Nephron (organoid): ENCODE measurements around the gene CALCOCO1.

ENCODE experiments used
- H3K27ac Mint-ChIP-seq, 3 experiments: 2 replicates each; pipeline ENCODE4 v1.8.0; 2020; ENCODE audit warnings: mixed read lengths in 3 of 3, mild to moderate bottlenecking in 2 of 3, moderate library complexity in 1 of 3
- H3K27me3 Mint-ChIP-seq: 2 replicates; pipeline ENCODE4 v1.8.0; 2021; ENCODE audit warnings: low read depth, mild to moderate bottlenecking, moderate library complexity, mixed read lengths
- H3K36me3 Mint-ChIP-seq: 2 replicates; pipeline ENCODE4 v1.8.0; 2020; ENCODE audit warnings: low read depth, mixed read lengths
- H3K4me1 Mint-ChIP-seq: 2 replicates; pipeline ENCODE4 v1.8.0; 2020; ENCODE audit warnings: mixed read lengths
- H3K4me3 Mint-ChIP-seq, 3 experiments: 2 replicates each; pipeline ENCODE4 v1.8.0; 2020; ENCODE audit warnings: mild to moderate bottlenecking in 3 of 3, mixed read lengths in 3 of 3, moderate library complexity in 2 of 3
- H3K9me3 Mint-ChIP-seq: 2 replicates; pipeline ENCODE4 v1.8.0; 2020; ENCODE audit warnings: mixed read lengths
- TF ChIP-seq, protein P1 (sequence below), 3 experiments: fragments of 200-600 bp; sonication (generic); IDR thresholded peaks; one replicate each; pipeline ENCODE4 v1.5.0; 2021; ENCODE audit warnings: antibody characterized with exemption in 3 of 3; ENCODE audit not compliant: unreplicated experiment in 3 of 3

Gene CALCOCO1

DNA sequence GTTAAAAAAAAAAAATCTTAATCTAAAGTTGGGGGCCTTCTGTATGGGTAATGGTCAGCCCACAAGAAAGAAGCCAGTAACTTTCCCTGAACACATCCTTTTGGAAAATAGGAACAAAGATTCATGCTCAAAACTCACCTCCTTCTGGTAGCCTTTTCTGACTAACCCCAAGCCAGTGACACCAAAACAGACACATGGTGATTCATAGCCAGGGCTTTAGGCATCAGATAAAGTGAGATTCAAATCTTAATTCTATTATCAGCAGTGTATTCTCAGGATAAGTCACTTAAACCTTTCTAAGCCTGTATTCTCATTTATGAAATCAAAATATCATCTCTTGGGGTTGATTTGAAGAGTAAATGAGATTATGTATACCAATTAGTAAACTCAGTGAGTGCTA lies 56.3 kb downstream of the CALCOCO1 start:
- peaks cover 56% of the 10 kb centered on the region for H3K36me3 Mint-ChIP-seq
- no peaks in the 10 kb centered on the region for H3K9me3 Mint-ChIP-seq
- H3K4me1 Mint-ChIP-seq, result peaks cover 22% of the 10 kb centered on the region
- no peak overlapping the region for H3K27ac Mint-ChIP-seq
- TF ChIP-seq, protein P1, sequence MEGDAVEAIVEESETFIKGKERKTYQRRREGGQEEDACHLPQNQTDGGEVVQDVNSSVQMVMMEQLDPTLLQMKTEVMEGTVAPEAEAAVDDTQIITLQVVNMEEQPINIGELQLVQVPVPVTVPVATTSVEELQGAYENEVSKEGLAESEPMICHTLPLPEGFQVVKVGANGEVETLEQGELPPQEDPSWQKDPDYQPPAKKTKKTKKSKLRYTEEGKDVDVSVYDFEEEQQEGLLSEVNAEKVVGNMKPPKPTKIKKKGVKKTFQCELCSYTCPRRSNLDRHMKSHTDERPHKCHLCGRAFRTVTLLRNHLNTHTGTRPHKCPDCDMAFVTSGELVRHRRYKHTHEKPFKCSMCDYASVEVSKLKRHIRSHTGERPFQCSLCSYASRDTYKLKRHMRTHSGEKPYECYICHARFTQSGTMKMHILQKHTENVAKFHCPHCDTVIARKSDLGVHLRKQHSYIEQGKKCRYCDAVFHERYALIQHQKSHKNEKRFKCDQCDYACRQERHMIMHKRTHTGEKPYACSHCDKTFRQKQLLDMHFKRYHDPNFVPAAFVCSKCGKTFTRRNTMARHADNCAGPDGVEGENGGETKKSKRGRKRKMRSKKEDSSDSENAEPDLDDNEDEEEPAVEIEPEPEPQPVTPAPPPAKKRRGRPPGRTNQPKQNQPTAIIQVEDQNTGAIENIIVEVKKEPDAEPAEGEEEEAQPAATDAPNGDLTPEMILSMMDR (IDR thresholded peaks at IDR 0.05; ENCODE audit: unreplicated experiment in 3 of 3), result no peak
- no peaks in the 10 kb centered on the region for H3K27me3 Mint-ChIP-seq
- no peak overlapping the region for H3K4me3 Mint-ChIP-seq

DNA sequence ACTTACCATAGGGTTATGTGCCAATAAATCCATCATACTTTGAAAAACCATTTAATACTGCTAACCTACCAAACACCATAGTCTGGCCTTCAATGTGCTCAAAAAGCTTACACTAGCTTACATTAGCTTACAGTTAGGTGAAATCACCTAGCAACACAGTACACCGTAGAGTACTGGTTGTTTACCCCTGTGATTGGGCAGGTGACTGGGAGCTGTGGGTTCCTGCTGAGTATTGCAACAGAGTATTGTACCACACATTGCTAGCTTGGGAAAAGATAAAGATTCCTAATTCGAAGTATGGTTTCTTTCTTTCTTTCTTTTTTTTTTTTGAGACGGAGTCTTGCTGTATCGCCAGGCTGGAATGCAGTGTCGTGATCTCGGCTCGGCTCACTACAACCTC lies 56.9 kb downstream of the CALCOCO1 start:
- Mint-ChIP-seq H3K9me3 (no peaks in the 10 kb centered on the region), H3K36me3 (peaks cover 63% of the 10 kb centered on the region), H3K27me3 (no peaks in the 10 kb centered on the region), H3K27ac (no peak overlapping the region), H3K4me1 (peaks cover 22% of the 10 kb centered on the region), H3K4me3 (no peak overlapping the region)
- TF ChIP-seq, protein P1 (IDR thresholded peaks at IDR 0.05; ENCODE audit: unreplicated experiment in 3 of 3), result no peak

DNA sequence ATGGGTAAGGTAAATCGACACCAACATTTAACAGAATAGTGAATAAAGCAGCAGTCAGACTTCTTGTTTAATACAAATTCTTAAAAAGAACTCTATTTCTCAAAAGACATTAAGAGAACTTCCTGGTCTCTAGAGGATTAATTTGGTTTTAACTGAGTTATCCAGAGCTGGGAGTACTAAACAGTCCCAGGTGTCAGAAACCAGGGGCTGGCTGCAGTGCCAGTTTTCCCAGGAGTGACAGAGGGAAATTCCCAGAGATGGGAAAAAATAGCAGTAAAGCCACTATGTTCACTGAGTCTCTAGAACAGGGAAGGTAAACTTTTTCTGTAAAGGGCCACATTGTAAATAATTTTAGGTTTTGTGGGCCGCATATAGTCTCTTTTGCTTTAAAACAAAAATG lies 60.2 kb downstream of the CALCOCO1 start:
- TF ChIP-seq, protein P1 (IDR thresholded peaks at IDR 0.05; ENCODE audit: unreplicated experiment in 3 of 3), result no peak
- peaks cover 19% of the 10 kb centered on the region for H3K4me1 Mint-ChIP-seq
- peaks cover 69% of the 10 kb centered on the region for H3K36me3 Mint-ChIP-seq
- H3K4me3 Mint-ChIP-seq, result no peak overlapping the region
- H3K27me3 Mint-ChIP-seq, result no peaks in the 10 kb centered on the region
- H3K27ac Mint-ChIP-seq, result no peak overlapping the region
- H3K9me3 Mint-ChIP-seq, result no peaks in the 10 kb centered on the region

DNA sequence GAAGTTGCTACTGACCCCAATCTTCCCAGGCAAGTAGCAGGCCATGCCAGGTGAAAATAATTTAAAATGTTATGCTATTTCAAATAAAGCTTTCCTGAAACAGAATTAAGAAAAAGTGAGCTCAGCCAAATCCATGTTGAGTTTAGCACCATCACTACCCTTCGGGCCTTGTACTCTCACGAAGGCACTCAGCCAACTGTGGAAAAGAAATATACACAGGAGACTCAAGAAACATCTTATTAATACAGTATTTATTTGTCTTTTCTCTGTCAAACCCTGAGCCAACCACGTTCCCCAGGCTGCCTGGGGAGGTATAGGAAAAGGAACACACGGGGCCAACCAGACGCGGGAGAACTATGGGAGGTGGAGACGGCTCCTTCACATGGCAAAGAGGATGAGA lies 62.3 kb downstream of the CALCOCO1 start:
- no peak overlapping the region for H3K4me3 Mint-ChIP-seq
- peaks cover 22% of the 10 kb centered on the region for H3K4me1 Mint-ChIP-seq
- TF ChIP-seq, protein P1 (IDR thresholded peaks at IDR 0.05; ENCODE audit: unreplicated experiment in 3 of 3), result no peak
- no peaks in the 10 kb centered on the region for H3K9me3 Mint-ChIP-seq
- no peaks in the 10 kb centered on the region for H3K27me3 Mint-ChIP-seq
- H3K27ac Mint-ChIP-seq, result peak overlapping the region in 2 of 3 experiments; percentile 36 to 43
- peaks cover 66% of the 10 kb centered on the region for H3K36me3 Mint-ChIP-seq

DNA sequence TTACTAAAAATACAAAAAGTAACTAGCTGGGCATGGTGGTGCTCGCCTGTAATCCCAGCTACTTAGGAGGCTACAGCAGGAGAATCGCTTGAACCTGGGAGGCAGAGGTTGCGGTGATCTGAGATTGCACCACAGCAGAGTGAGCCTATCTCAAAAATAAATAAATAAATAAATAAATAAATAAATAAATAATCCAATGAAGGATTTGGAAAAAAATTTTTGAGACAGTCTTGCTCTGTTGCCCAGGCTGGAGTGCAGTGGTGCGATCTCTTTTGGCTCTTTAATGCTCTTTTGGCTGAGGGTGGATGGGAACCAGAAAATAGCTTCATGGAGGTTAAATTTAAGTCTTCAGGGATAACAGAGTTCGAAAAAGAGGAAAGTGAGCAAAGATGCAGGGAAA lies 63.1 kb downstream of the CALCOCO1 start:
- Mint-ChIP-seq H3K9me3 (no peaks in the 10 kb centered on the region), H3K27me3 (no peaks in the 10 kb centered on the region), H3K4me3 (no peak overlapping the region), H3K4me1 (peaks cover 29% of the 10 kb centered on the region), H3K27ac (peak overlapping the region in 2 of 3 experiments; percentile 31 to 36), H3K36me3 (peaks cover 58% of the 10 kb centered on the region)
- TF ChIP-seq, protein P1 (IDR thresholded peaks at IDR 0.05; ENCODE audit: unreplicated experiment in 3 of 3), result no peak

DNA sequence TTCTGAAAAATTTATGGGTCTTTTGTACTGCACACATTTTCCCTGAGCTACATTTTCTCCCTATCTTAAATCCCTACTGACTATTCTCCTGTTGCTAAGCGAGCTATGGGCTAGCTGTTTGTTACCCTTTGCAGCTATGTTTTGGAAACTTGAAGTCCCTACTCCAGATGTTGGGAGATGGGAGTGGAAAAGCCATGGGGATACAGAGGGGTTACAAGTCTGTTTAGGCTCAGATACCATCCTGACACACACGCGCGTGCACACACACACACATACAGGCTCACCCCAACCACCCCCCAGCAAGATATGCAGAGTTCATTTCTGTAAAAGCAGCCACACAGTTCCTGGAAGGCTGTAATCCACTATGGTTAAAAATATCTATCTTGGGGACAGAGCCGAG lies 67.2 kb downstream of the CALCOCO1 start:
- Mint-ChIP-seq H3K4me3 (no peak overlapping the region), H3K4me1 (peaks cover 38% of the 10 kb centered on the region)
- TF ChIP-seq, protein P1 (IDR thresholded peaks at IDR 0.05; ENCODE audit: unreplicated experiment in 3 of 3), result no peak

More for the DNA sequence above, 67.2 kb downstream of the CALCOCO1 start:
- Mint-ChIP-seq H3K27me3 (no peaks in the 10 kb centered on the region), H3K27ac (peak overlapping the region; percentile 95 to 100 (median 99)), H3K9me3 (no peaks in the 10 kb centered on the region), H3K36me3 (peaks cover 34% of the 10 kb centered on the region)
